Measurements from ENCODE around the gene AMPD1. TPM values are rescaled to one million over a fixed set of nuclear protein-coding genes. Genes with fewer than 3 reads are reported as not detected.
A peak's percentile ranks its signal among the peaks of the same experiment; 100 is the strongest.

Gene AMPD1
- total and polyA plus RNA-seq, 2 of the 13 experiments (the other 11 are each of a cell fraction or from before 2014, with no cell fraction given), result not detected

GRCh38 chr1:114716304-114717170 is 21.2 kb upstream of the AMPD1 start, which contains the start of gene NRAS (continued):
- TF ChIP-seq LRRFIP1 (CRISPR knock-in tag; conservative IDR thresholded peaks at IDR 0.05) (no peak), REST (IDR thresholded peaks at IDR 0.05; ENCODE audit: borderline replicate concordance in 1 of 2, low read depth in 1 of 2, low read length in 2 of 2) (peak in 1 of 2 experiments; percentile 54; a peak in 1 of 4 replicates), PBX3 (CRISPR knock-in tag; IDR thresholded peaks at IDR 0.05; ENCODE audit: borderline replicate concordance) (peak; percentile 52; the same call in 1 of the 2 replicates), ATF5 (CRISPR knock-in tag; IDR thresholded peaks at IDR 0.05; ENCODE audit: low read depth) (no peak), ZNF44 (CRISPR knock-in tag; IDR thresholded peaks at IDR 0.05) (no peak), ZFY (CRISPR knock-in tag; IDR thresholded peaks at IDR 0.05) (peak; percentile 82), MLLT10 (CRISPR knock-in tag; IDR thresholded peaks at IDR 0.05) (no peak), ZNF557 (CRISPR knock-in tag; IDR thresholded peaks at IDR 0.05) (no peak), HBP1 (CRISPR knock-in tag; IDR thresholded peaks at IDR 0.05; ENCODE audit: low read depth) (0 out of 2 replicates have a peak, but pooled peaks have one; percentile 32), AHR (CRISPR knock-in tag; IDR thresholded peaks at IDR 0.05) (0 out of 2 replicates have a peak, but pooled peaks have one; percentile 31), PHF5A (CRISPR knock-in tag; IDR thresholded peaks at IDR 0.05; ENCODE audit: low read depth, unreplicated experiment) (peak; percentile 59), ZNF768 (CRISPR knock-in tag; IDR thresholded peaks at IDR 0.05) (peak; percentile 61), DPF2 (CRISPR knock-in tag; IDR thresholded peaks at IDR 0.05; ENCODE audit: borderline replicate concordance, low read depth) (no peak), SIN3B (IDR thresholded peaks at IDR 0.05; ENCODE audit: low read length) (peak; percentile 76), ARNT2 (CRISPR knock-in tag; IDR thresholded peaks at IDR 0.05; ENCODE audit: low read depth) (peak; percentile 56; the same call in 1 of the 2 replicates), ZNF710 (CRISPR knock-in tag; IDR thresholded peaks at IDR 0.05; ENCODE audit: borderline replicate concordance) (0 out of 2 replicates have a peak, but pooled peaks have one; percentile 26)
